ENCODE measurements around the gene TAF6. TPM values are rescaled to one million over a fixed set of nuclear protein-coding genes. Genes with fewer than 3 reads are reported as not detected.

TAF6 gene
- total RNA-seq, 1 experiment from 2014 or later, result 87.1 TPM

GRCh38 chr7:100111914-100112313 is 7.2 kb downstream of the TAF6 start:
- no peak for DNase-seq
- no peak overlapping the region for H2BK120ac ChIP-seq (ENCODE audit: low read depth, low read length, poor library complexity, severe bottlenecking)
- H3K4me1 ChIP-seq (ENCODE audit: insufficient read depth, low read length), result no peaks in the 10 kb centered on the region
- H3K4me2 ChIP-seq (ENCODE audit: insufficient read depth, insufficient read length, low read length), result no peak overlapping the region
- no peak overlapping the region for H3K14ac ChIP-seq (ENCODE audit: insufficient read depth, low read length)
- no peaks in the 10 kb centered on the region for H3K79me2 ChIP-seq (ENCODE audit: insufficient read depth, low read length)
- H2AFZ ChIP-seq (ENCODE audit: low read length), result no peak overlapping the region
- H4K20me1 ChIP-seq (ENCODE audit: control insufficient read depth, insufficient read depth, insufficient read length), result no peaks in the 10 kb centered on the region
- no peaks in the 10 kb centered on the region for H3K23me2 ChIP-seq (ENCODE audit: insufficient read length, low read depth, low read length, poor library complexity, severe bottlenecking)
- H2AK5ac ChIP-seq (ENCODE audit: insufficient read length, low read length), result no peak overlapping the region
- no peak overlapping the region for H2BK12ac ChIP-seq (ENCODE audit: insufficient read length, low read depth, low read length)
- no CpG with 5 or more reads among the region's 13 CpGs for WGBS (ENCODE audit: extremely low coverage, insufficient read length, low lambda C conversion rate)
- no peak overlapping the region for H4K91ac ChIP-seq (ENCODE audit: insufficient read length, low read depth, low read length)
- H3T11ph ChIP-seq (ENCODE audit: low read length), result no peak overlapping the region
- H3K79me1 ChIP-seq (ENCODE audit: insufficient read depth, low read depth, low read length, poor library complexity, severe bottlenecking), result no peaks in the 10 kb centered on the region
- Mint-ChIP-seq H3K4me3 (no peak overlapping the region), H3K4me1 (0 out of 4 replicates have a peak, but pooled peaks cover 0 to 3% of the 10 kb centered on the region in 2 experiments), H3K9me3 (no peaks in the 10 kb centered on the region), H3K36me3 (ENCODE audit: insufficient read depth in 1 of 3, low read depth in 3 of 3) (peaks cover 52 to 79% (median 75%) of the 10 kb centered on the region in 3 experiments), H3K27ac (no peak overlapping the region), H3K27me3 (ENCODE audit: low read depth) (no peaks in the 10 kb centered on the region)
- no peak overlapping the region for H3K9ac ChIP-seq (ENCODE audit: extremely low read depth, insufficient read length, low read length)
- H2BK20ac ChIP-seq (ENCODE audit: low read depth, low read length, poor library complexity, severe bottlenecking), result no peak overlapping the region
- H4K5ac ChIP-seq (ENCODE audit: insufficient read length, low read depth, low read length), result no peak overlapping the region
- H3K9me3 ChIP-seq (ENCODE audit: control insufficient read depth, low read depth, low read length), result no peaks in the 10 kb centered on the region
- no peaks in the 10 kb centered on the region for H3K27me3 ChIP-seq (ENCODE audit: insufficient read depth, low read length)
- H3K56ac ChIP-seq (ENCODE audit: insufficient read length, low read depth, low read length), result no peak overlapping the region
- TF ChIP-seq, protein P1, sequence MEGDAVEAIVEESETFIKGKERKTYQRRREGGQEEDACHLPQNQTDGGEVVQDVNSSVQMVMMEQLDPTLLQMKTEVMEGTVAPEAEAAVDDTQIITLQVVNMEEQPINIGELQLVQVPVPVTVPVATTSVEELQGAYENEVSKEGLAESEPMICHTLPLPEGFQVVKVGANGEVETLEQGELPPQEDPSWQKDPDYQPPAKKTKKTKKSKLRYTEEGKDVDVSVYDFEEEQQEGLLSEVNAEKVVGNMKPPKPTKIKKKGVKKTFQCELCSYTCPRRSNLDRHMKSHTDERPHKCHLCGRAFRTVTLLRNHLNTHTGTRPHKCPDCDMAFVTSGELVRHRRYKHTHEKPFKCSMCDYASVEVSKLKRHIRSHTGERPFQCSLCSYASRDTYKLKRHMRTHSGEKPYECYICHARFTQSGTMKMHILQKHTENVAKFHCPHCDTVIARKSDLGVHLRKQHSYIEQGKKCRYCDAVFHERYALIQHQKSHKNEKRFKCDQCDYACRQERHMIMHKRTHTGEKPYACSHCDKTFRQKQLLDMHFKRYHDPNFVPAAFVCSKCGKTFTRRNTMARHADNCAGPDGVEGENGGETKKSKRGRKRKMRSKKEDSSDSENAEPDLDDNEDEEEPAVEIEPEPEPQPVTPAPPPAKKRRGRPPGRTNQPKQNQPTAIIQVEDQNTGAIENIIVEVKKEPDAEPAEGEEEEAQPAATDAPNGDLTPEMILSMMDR (conservative IDR thresholded peaks at IDR 0.05), result no peak
- no peak overlapping the region for H2BK15ac ChIP-seq (ENCODE audit: low read depth, low read length)
- H3K4ac ChIP-seq (ENCODE audit: low read depth, low read length), result no peak overlapping the region
- no peak overlapping the region for H3K23ac ChIP-seq (ENCODE audit: insufficient read length, low read depth, low read length)
- no peak overlapping the region for H3K27ac ChIP-seq (ENCODE audit: insufficient read length, low read depth, low read length)
- H3K18ac ChIP-seq (ENCODE audit: insufficient read length, low read depth, low read length), result no peak overlapping the region
- no peak overlapping the region for H4K8ac ChIP-seq (replicated peaks; ENCODE audit: insufficient read length, low read depth, low read length)
- H2BK5ac ChIP-seq (ENCODE audit: insufficient read length, low read length), result no peak overlapping the region
